Neural progenitor cell (in vitro differentiated cells): ENCODE results near the gene GBP4. TPM values are rescaled to one million over a fixed set of nuclear protein-coding genes. Genes with fewer than 3 reads are reported as not detected.

Source experiments
- DNase-seq: peaks from one replicate; pipeline ENCODE4 v3.0.0-alpha.2; 2016; ENCODE audit warnings: low spot score
- H2AFZ ChIP-seq: fragments of 200-600 bp; sonication (generic); replicated peaks from 2 replicates; pipeline ENCODE4 v1.6.1; 2016; ENCODE audit warnings: antibody characterized with exemption
- H3F3A ChIP-seq: fragments of 200-600 bp; sonication (generic); 2 replicates; pipeline ENCODE4 v1.6.1; 2016; ENCODE audit warnings: antibody characterized with exemption, low read depth
- H3K27ac ChIP-seq: fragments of 200-600 bp; sonication (generic); 2 replicates; pipeline ENCODE4 v1.5.1; 2016; ENCODE audit warnings: mild to moderate bottlenecking
- H3K27me3 ChIP-seq: fragments of 200-600 bp; sonication (generic); 2 replicates; pipeline ENCODE4 v1.6.1; 2016; ENCODE audit warnings: mild to moderate bottlenecking, moderate library complexity
- H3K36me3 ChIP-seq: fragments of 200-600 bp; sonication (generic); 2 replicates; pipeline ENCODE4 v1.5.1; 2016
- H3K4me1 ChIP-seq: fragments of 200-600 bp; sonication (generic); 2 replicates; pipeline ENCODE4 v1.6.1; 2016; ENCODE audit warnings: mixed run types
- H3K4me2 ChIP-seq: fragments of 200-600 bp; sonication (generic); 2 replicates; pipeline ENCODE4 v1.6.1; 2016
- H3K4me3 ChIP-seq: fragments of 200-600 bp; sonication (generic); 2 replicates; pipeline ENCODE4 v1.5.1; 2016
- H3K79me2 ChIP-seq: fragments of 200-600 bp; sonication (generic); 2 replicates; pipeline ENCODE4 v1.6.1; 2016; ENCODE audit warnings: low read depth
- H3K9ac ChIP-seq: fragments of 200-600 bp; sonication (generic); 2 replicates; pipeline ENCODE4 v1.6.1; 2016
- H3K9me3 ChIP-seq: fragments of 200-600 bp; sonication (generic); 2 replicates; pipeline ENCODE4 v1.5.1; 2016; ENCODE audit warnings: low read depth
- H4K20me1 ChIP-seq: fragments of 200-600 bp; sonication (generic); 2 replicates; pipeline ENCODE4 v1.6.1; 2016; ENCODE audit warnings: low read depth
- H3K27ac Mint-ChIP-seq: 3 replicates; pipeline ENCODE4 v1.8.0; 2021; ENCODE audit warnings: mixed read lengths
- H3K27me3 Mint-ChIP-seq: 2 replicates; pipeline ENCODE4 v1.8.0; 2022; ENCODE audit warnings: low read depth, mild to moderate bottlenecking, inconsistent platforms, moderate library complexity, mixed read lengths; ENCODE audit not compliant: insufficient read depth
- H3K36me3 Mint-ChIP-seq: 3 replicates; pipeline ENCODE4 v1.8.0; 2021; ENCODE audit warnings: mixed read lengths
- H3K4me1 Mint-ChIP-seq: 3 replicates; pipeline ENCODE4 v1.8.0; 2021; ENCODE audit warnings: mixed read lengths
- H3K4me3 Mint-ChIP-seq: 3 replicates; pipeline ENCODE4 v1.8.0; 2021; ENCODE audit warnings: mild to moderate bottlenecking, moderate library complexity, mixed read lengths
- H3K9me3 Mint-ChIP-seq: 3 replicates; pipeline ENCODE4 v1.8.0; 2020; ENCODE audit warnings: mixed read lengths
- EZH2 ChIP-seq: fragments of 200-600 bp; sonication (generic); IDR thresholded peaks from 2 replicates; pipeline ENCODE4 v1.6.1; 2017; ENCODE audit warnings: antibody characterized with exemption, mild to moderate bottlenecking, moderate library complexity
- EZH2phosphoT487 ChIP-seq: fragments of 200-600 bp; sonication (generic); IDR thresholded peaks from 2 replicates; pipeline ENCODE4 v1.6.1; 2017; ENCODE audit warnings: antibody characterized with exemption
- total RNA-seq: library from RNA; depleted of rRNA; stranded (reverse); fragments of >200 nt; gene quantifications from 2 replicates; pipeline ENCODE4 v1.2.3, GENCODE V29; 2015; ENCODE audit warnings: low replicate concordance
- TF ChIP-seq, protein P1 (sequence below): fragments of 200-600 bp; sonication (generic); IDR thresholded peaks from 2 replicates; pipeline ENCODE4 v1.5.1; 2017; ENCODE audit warnings: antibody characterized with exemption, mild to moderate bottlenecking

The GBP4 gene
- total RNA-seq, 1 donor from 2014 or later = not detected

GRCh38 chr1:89213347-89213746 is 14.6 kb upstream of the GBP4 start:
- Histone ChIP-seq H4K20me1 (no peaks in the 10 kb centered on the region), H3K27ac (no peak overlapping the region), H3K4me3 (no peak overlapping the region), H3K9ac (no peak overlapping the region), H3K79me2 (no peaks in the 10 kb centered on the region), H3K36me3 (no peaks in the 10 kb centered on the region), H3K9me3 (no peaks in the 10 kb centered on the region), H3K27me3 (no peaks in the 10 kb centered on the region), H3K4me1 (no peaks in the 10 kb centered on the region), H3F3A (no peaks in the 10 kb centered on the region), H3K4me2 (no peak overlapping the region), H2AFZ (no peak overlapping the region)
- TF ChIP-seq, protein P1, sequence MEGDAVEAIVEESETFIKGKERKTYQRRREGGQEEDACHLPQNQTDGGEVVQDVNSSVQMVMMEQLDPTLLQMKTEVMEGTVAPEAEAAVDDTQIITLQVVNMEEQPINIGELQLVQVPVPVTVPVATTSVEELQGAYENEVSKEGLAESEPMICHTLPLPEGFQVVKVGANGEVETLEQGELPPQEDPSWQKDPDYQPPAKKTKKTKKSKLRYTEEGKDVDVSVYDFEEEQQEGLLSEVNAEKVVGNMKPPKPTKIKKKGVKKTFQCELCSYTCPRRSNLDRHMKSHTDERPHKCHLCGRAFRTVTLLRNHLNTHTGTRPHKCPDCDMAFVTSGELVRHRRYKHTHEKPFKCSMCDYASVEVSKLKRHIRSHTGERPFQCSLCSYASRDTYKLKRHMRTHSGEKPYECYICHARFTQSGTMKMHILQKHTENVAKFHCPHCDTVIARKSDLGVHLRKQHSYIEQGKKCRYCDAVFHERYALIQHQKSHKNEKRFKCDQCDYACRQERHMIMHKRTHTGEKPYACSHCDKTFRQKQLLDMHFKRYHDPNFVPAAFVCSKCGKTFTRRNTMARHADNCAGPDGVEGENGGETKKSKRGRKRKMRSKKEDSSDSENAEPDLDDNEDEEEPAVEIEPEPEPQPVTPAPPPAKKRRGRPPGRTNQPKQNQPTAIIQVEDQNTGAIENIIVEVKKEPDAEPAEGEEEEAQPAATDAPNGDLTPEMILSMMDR = no peak
- TF ChIP-seq EZH2 = no peak
- no peak for TF ChIP-seq EZH2phosphoT487
- peaks cover 14% of the 10 kb centered on the region for H3K9me3 Mint-ChIP-seq
- no peak overlapping the region for H3K4me3 Mint-ChIP-seq
- no peak overlapping the region for H3K27ac Mint-ChIP-seq
- H3K4me1 Mint-ChIP-seq = no peaks in the 10 kb centered on the region
- peaks cover 3% of the 10 kb centered on the region for H3K27me3 Mint-ChIP-seq
- no peak for DNase-seq
- H3K36me3 Mint-ChIP-seq = no peaks in the 10 kb centered on the region

GRCh38 chr1:89211035-89211634 is 12.4 kb upstream of the GBP4 start:
- no peak overlapping the region for H3K4me3 ChIP-seq
- H3K9ac ChIP-seq = no peak overlapping the region
- no peaks in the 10 kb centered on the region for H3K36me3 Mint-ChIP-seq
- H3K27ac Mint-ChIP-seq = no peak overlapping the region
- H2AFZ ChIP-seq = no peak overlapping the region
- H3K27ac ChIP-seq = no peak overlapping the region
- H3K4me1 Mint-ChIP-seq = no peaks in the 10 kb centered on the region
- H3K27me3 ChIP-seq = no peaks in the 10 kb centered on the region
- no peak for DNase-seq
- TF ChIP-seq EZH2phosphoT487 (no peak), EZH2 (no peak)
- TF ChIP-seq, protein P1 = no peak
- no peaks in the 10 kb centered on the region for H3K4me1 ChIP-seq
- no peaks in the 10 kb centered on the region for H3K27me3 Mint-ChIP-seq
- no peak overlapping the region for H3K4me3 Mint-ChIP-seq
- no peaks in the 10 kb centered on the region for H3K36me3 ChIP-seq
- H3K9me3 ChIP-seq = no peaks in the 10 kb centered on the region
- H4K20me1 ChIP-seq = no peaks in the 10 kb centered on the region
- H3F3A ChIP-seq = no peaks in the 10 kb centered on the region
- H3K4me2 ChIP-seq = no peak overlapping the region
- no peaks in the 10 kb centered on the region for H3K79me2 ChIP-seq
- H3K9me3 Mint-ChIP-seq = peaks cover 17% of the 10 kb centered on the region

DNA sequence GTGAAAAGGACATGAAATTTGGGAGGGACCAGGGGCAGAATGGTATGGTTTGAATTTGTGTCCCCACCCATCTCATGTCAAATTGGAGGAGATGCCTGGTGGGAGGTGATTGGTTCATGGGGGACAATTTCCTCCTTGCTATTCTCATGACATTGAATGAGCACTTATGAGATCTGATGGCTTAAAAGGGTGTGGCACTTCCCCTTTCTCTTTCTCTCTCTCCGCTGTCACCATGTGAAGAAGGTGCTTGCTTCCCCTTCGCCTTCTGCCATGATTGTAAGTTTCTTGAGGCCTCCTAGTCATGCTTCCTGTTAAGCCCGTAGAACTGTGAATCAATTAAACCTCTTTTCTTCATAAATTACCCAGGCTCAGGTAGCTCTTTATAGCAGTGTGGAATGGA is 7.6 kb upstream of the GBP4 start:
- H3K4me1 Mint-ChIP-seq = no peaks in the 10 kb centered on the region
- no peaks in the 10 kb centered on the region for H4K20me1 ChIP-seq
- no peak overlapping the region for H3K4me2 ChIP-seq
- H3K27ac Mint-ChIP-seq = no peak overlapping the region
- TF ChIP-seq EZH2 (no peak), EZH2phosphoT487 (no peak)
- TF ChIP-seq, protein P1 = no peak
- H3K4me1 ChIP-seq = no peaks in the 10 kb centered on the region
- H3K9me3 Mint-ChIP-seq = peaks cover 20% of the 10 kb centered on the region
- H3K9me3 ChIP-seq = no peaks in the 10 kb centered on the region
- H3K9ac ChIP-seq = no peak overlapping the region
- no peak overlapping the region for H3K27ac ChIP-seq
- no peaks in the 10 kb centered on the region for H3K79me2 ChIP-seq
- no peaks in the 10 kb centered on the region for H3K27me3 Mint-ChIP-seq
- H3F3A ChIP-seq = no peaks in the 10 kb centered on the region
- no peak overlapping the region for H3K4me3 Mint-ChIP-seq
- no peaks in the 10 kb centered on the region for H3K27me3 ChIP-seq
- no peak overlapping the region for H3K4me3 ChIP-seq
- H3K36me3 ChIP-seq = no peaks in the 10 kb centered on the region
- H2AFZ ChIP-seq = no peak overlapping the region
- no peak for DNase-seq
- H3K36me3 Mint-ChIP-seq = no peaks in the 10 kb centered on the region
